Epithelial cell of esophagus (primary cell): ENCODE measurements around the gene KIF6.

Source experiments
- DNase-seq: peaks from one replicate; pipeline ENCODE4 v3.0.0; 2010; ENCODE audit warnings: low read depth
- H3K4me3 ChIP-seq: 2 replicates; pipeline ENCODE4 v1.5.1; 2011; ENCODE audit warnings: mild to moderate bottlenecking, low read length, control low read depth
- CTCF ChIP-seq: IDR thresholded peaks from 2 replicates; pipeline ENCODE4 v1.5.1; 2011; ENCODE audit warnings: low read depth, mild to moderate bottlenecking, low read length, control low read depth, inconsistent platforms; ENCODE audit not compliant: insufficient read depth; ENCODE audit errors: missing control alignments

The KIF6 gene

GRCh38 chr6:39527792-39528564 is 197.2 kb downstream of the KIF6 start:
- TF ChIP-seq CTCF = no peak
- DNase-seq = no peak
- H3K4me3 ChIP-seq = no peak overlapping the region

- no peak for TF ChIP-seq CTCF
Observed at GRCh38 chr6:39524007-39524406, 201.2 kb downstream of the KIF6 start.

GRCh38 chr6:39521958-39522357 is 203.2 kb downstream of the KIF6 start:
- no peak for DNase-seq
- no peak for TF ChIP-seq CTCF
- no peak overlapping the region for H3K4me3 ChIP-seq

More at GRCh38 chr6:39524007-39524406, 201.2 kb downstream of the KIF6 start:
- no peak for DNase-seq
- no peak overlapping the region for H3K4me3 ChIP-seq

GRCh38 chr6:39520916-39521315 is 204.3 kb downstream of the KIF6 start:
- no peak for DNase-seq
- no peak for TF ChIP-seq CTCF
- H3K4me3 ChIP-seq = no peak overlapping the region

GRCh38 chr6:39520411-39520810 is 204.8 kb downstream of the KIF6 start:
- TF ChIP-seq CTCF = no peak
- DNase-seq = no peak
- H3K4me3 ChIP-seq = no peak overlapping the region

- no peak for TF ChIP-seq CTCF
- H3K4me3 ChIP-seq = no peak overlapping the region
- no peak for DNase-seq
Observed at GRCh38 chr6:39518221-39518620, 207.0 kb downstream of the KIF6 start.

- DNase-seq = no peak
- no peak overlapping the region for H3K4me3 ChIP-seq
Observed at GRCh38 chr6:39517756-39518155, 207.5 kb downstream of the KIF6 start.

More at GRCh38 chr6:39517756-39518155, 207.5 kb downstream of the KIF6 start:
- no peak for TF ChIP-seq CTCF
